ENCODE data around the gene ATP5F1C.

The ATP5F1C gene

GRCh38 chr10:7853226-7853842 lies 65.4 kb downstream of the ATP5F1C start:
- POLR2A ChIA-PET, result no interaction called here
- H3K4me3 ChIP-seq (ENCODE audit: low read depth, low read length), result no peak overlapping the region
- no peak for TF ChIP-seq CTCF (IDR thresholded peaks at IDR 0.05; ENCODE audit: insufficient read depth, low read length, missing control alignments)
- CTCF ChIA-PET, result no interaction called here
- no peak for DNase-seq (ENCODE audit: low read depth, low spot score)

GRCh38 chr10:7853890-7854289 lies 65.9 kb downstream of the ATP5F1C start:
- no peak overlapping the region for H3K4me3 ChIP-seq (ENCODE audit: low read depth, low read length)
- CTCF ChIA-PET, result no interaction called here
- POLR2A ChIA-PET, result no interaction called here
- TF ChIP-seq CTCF (IDR thresholded peaks at IDR 0.05; ENCODE audit: insufficient read depth, low read length, missing control alignments), result no peak
- DNase-seq (ENCODE audit: low read depth, low spot score), result no peak

GRCh38 chr10:7855205-7855604 lies 67.2 kb downstream of the ATP5F1C start:
- no peak for DNase-seq (ENCODE audit: low read depth, low spot score)
- ChIA-PET CTCF (interaction anchor here (1.6 kb wide), 1 partner anchor 10 kb away, joined by 4 read pairs; no protein-coding TSS in a partner anchor), POLR2A (no interaction called here)
- H3K4me3 ChIP-seq (ENCODE audit: low read depth, low read length), result no peak overlapping the region
- TF ChIP-seq CTCF (IDR thresholded peaks at IDR 0.05; ENCODE audit: insufficient read depth, low read length, missing control alignments), result no peak

- no peak for DNase-seq (ENCODE audit: low read depth, low spot score)
- ChIA-PET POLR2A (interaction anchor here (0.6 kb wide), 1 partner anchor 59 kb away, joined by 4 read pairs; no protein-coding TSS in a partner anchor), CTCF (interaction anchor here (1.6 kb wide), 1 partner anchor 8 kb away, joined by 4 read pairs; no protein-coding TSS in a partner anchor)
- TF ChIP-seq CTCF (IDR thresholded peaks at IDR 0.05; ENCODE audit: insufficient read depth, low read length, missing control alignments), result no peak
- H3K4me3 ChIP-seq (ENCODE audit: low read depth, low read length), result no peak overlapping the region
Measured at GRCh38 chr10:7856678-7857077, 68.7 kb downstream of the ATP5F1C start.

- POLR2A ChIA-PET, result interaction anchor here (0.6 kb wide), 1 partner anchor 59 kb away, joined by 4 read pairs; no protein-coding TSS in a partner anchor
- no peak overlapping the region for H3K4me3 ChIP-seq (ENCODE audit: low read depth, low read length)
- CTCF ChIA-PET, result no interaction called here
- DNase-seq (ENCODE audit: low read depth, low spot score), result no peak
- no peak for TF ChIP-seq CTCF (IDR thresholded peaks at IDR 0.05; ENCODE audit: insufficient read depth, low read length, missing control alignments)
Measured at GRCh38 chr10:7857262-7857661, 69.3 kb downstream of the ATP5F1C start.
